Measurements from ENCODE around the gene PRPF31. TPM values are rescaled to one million over a fixed set of nuclear protein-coding genes. Genes with fewer than 3 reads are reported as not detected.

Gene PRPF31
- total and polyA plus RNA-seq, 9 of the 15 experiments (the other 6 are each of a cell fraction or from before 2014, with no cell fraction given): 5.8 to 92.2 (median 69.2) TPM

- TF ChIP-seq ZFP30 (CRISPR knock-in tag; IDR thresholded peaks at IDR 0.05; ENCODE audit: borderline replicate concordance) (no peak), TCF7L2 (IDR thresholded peaks at IDR 0.05; ENCODE audit: low read depth, low read length) (no peak), FOXJ3 (CRISPR knock-in tag; IDR thresholded peaks at IDR 0.05) (no peak), JUND (IDR thresholded peaks at IDR 0.05; ENCODE audit: borderline replicate concordance, low read depth, low read length) (no peak), JUND (tag; IDR thresholded peaks at IDR 0.05; ENCODE audit: borderline replicate concordance, low read depth, low read length) (no peak), MAFF (IDR thresholded peaks at IDR 0.05; ENCODE audit: low read length) (no peak), ZNF586 (CRISPR knock-in tag; conservative IDR thresholded peaks at IDR 0.05) (no peak), RB1 (IDR thresholded peaks at IDR 0.05; ENCODE audit: low read depth) (no peak), POLR2AphosphoS2 (IDR thresholded peaks at IDR 0.05; ENCODE audit: low read length) (peak; percentile 47; the same call in 1 of the 2 replicates), LARP7 (IDR thresholded peaks at IDR 0.05) (no peak), E4F1 (CRISPR knock-in tag; IDR thresholded peaks at IDR 0.05; ENCODE audit: borderline replicate concordance) (no peak), MYNN (IDR thresholded peaks at IDR 0.05) (peak; percentile 10; the same call in 1 of the 2 replicates), MYNN (CRISPR knock-in tag; IDR thresholded peaks at IDR 0.05) (no peak), HNRNPH1 (optimal IDR thresholded peaks at IDR 0.05; ENCODE audit: low read depth, low read length) (no peak), ZNF140 (CRISPR knock-in tag; IDR thresholded peaks at IDR 0.05) (no peak), ZBTB26 (CRISPR knock-in tag; IDR thresholded peaks at IDR 0.05) (no peak), SPI1 (IDR thresholded peaks at IDR 0.05; ENCODE audit: borderline replicate concordance, low read depth, low read length) (no peak), CSDE1 (IDR thresholded peaks at IDR 0.05) (no peak)
Measured at GRCh38 chr19:54153731-54154326, 38.3 kb downstream of the PRPF31 start (continued).
